IPS DF 4.7 (cell line): ENCODE measurements around the gene DNAJA2.
"Not testable (repeated sequence)": the region's sequence is repeated elsewhere in the genome, so short reads cannot be mapped to it uniquely, and the experiment has no call there.

Experiments
- DNase-seq: peaks from one replicate; pipeline ENCODE4 v3.0.0-alpha.2; 2013; ENCODE audit warnings: low spot score; ENCODE audit errors: extremely low read depth

DNAJA2 gene

GRCh38 chr16:46975908-46976470 lies 2.5 kb upstream of the DNAJA2 start:
- DNase-seq = no peak

- DNase-seq = no peak
Measured at GRCh38 chr16:46975165-46975564, 1.7 kb upstream of the DNAJA2 start.

- no peak for DNase-seq
Measured at GRCh38 chr16:46974352-46974751, 878 bp upstream of the DNAJA2 start.

- no peak for DNase-seq
Measured at GRCh38 chr16:46973996-46974324, 486 bp upstream of the DNAJA2 start.

- no peak for DNase-seq
Measured at GRCh38 chr16:46972429-46973206, 856 bp downstream of the DNAJA2 start.

GRCh38 chr16:46971271-46971670 lies 2.2 kb downstream of the DNAJA2 start:
- DNase-seq = no peak

GRCh38 chr16:46970089-46970488 lies 3.4 kb downstream of the DNAJA2 start:
- DNase-seq = no peak

- DNase-seq = no peak
Measured at GRCh38 chr16:46968063-46968435, 5.4 kb downstream of the DNAJA2 start.

- DNase-seq = no peak
Measured at GRCh38 chr16:46962629-46963028, 10.8 kb downstream of the DNAJA2 start.

- no peak for DNase-seq
Measured at GRCh38 chr16:46961373-46962353, 11.8 kb downstream of the DNAJA2 start.

GRCh38 chr16:46954562-46954961 lies 18.9 kb downstream of the DNAJA2 start:
- no peak for DNase-seq

- no peak for DNase-seq
Measured at GRCh38 chr16:46950009-46950408, 23.5 kb downstream of the DNAJA2 start.

- no peak for DNase-seq
Measured at GRCh38 chr16:46949241-46949892, 24.1 kb downstream of the DNAJA2 start.

- DNase-seq = no peak
Measured at GRCh38 chr16:46948548-46949166, 24.8 kb downstream of the DNAJA2 start.

GRCh38 chr16:46947900-46948547 lies 25.4 kb downstream of the DNAJA2 start:
- no peak for DNase-seq

GRCh38 chr16:46944713-46945112 lies 28.8 kb downstream of the DNAJA2 start:
- DNase-seq = not testable (repeated sequence)

- no peak for DNase-seq
Measured at GRCh38 chr16:46937536-46937935, 35.9 kb downstream of the DNAJA2 start.

GRCh38 chr16:46932802-46933201 lies 40.7 kb downstream of the DNAJA2 start:
- DNase-seq = peak; percentile 36

- DNase-seq = no peak
Measured at GRCh38 chr16:46930861-46931260, 42.6 kb downstream of the DNAJA2 start.
